Measurements from ENCODE around the gene CCDC137. TPM values are rescaled to one million over a fixed set of nuclear protein-coding genes. Genes with fewer than 3 reads are reported as not detected.

Gene CCDC137
- total RNA-seq, 4 donors from 2014 or later = 19.7 to 35.2 (median 28.3) TPM

GRCh38 chr17:81691196-81691595, 24.7 kb downstream of the CCDC137 start:
- 88 to 92% methylated on average over 15 to 18 of the region's 18 CpGs for WGBS, 2 donors
- no peak for DNase-seq (ENCODE audit: low spot score in 2 of 2)
- intact Hi-C loops (cut with DNase I; ENCODE audit: low total_unique reads) = no loop called here
- no peak for TF ChIP-seq POLR2A (IDR thresholded peaks at IDR 0.05)
- no peak for TF ChIP-seq CTCF (IDR thresholded peaks at IDR 0.05)
- no peak overlapping the region for H3K4me3 ChIP-seq (ENCODE audit: low read depth, poor library complexity, severe bottlenecking)

- intact Hi-C loops (cut with DNase I; ENCODE audit: low total_unique reads) = no loop called here
- TF ChIP-seq POLR2A (IDR thresholded peaks at IDR 0.05) (no peak), CTCF (IDR thresholded peaks at IDR 0.05) (no peak)
- 94 to 98% methylated on average over 20 of the region's 20 CpGs for WGBS, 2 donors
- no peak overlapping the region for H3K4me3 ChIP-seq (ENCODE audit: low read depth, poor library complexity, severe bottlenecking)
- no peak for DNase-seq (ENCODE audit: low spot score in 2 of 2)
Observed at GRCh38 chr17:81691608-81692007, 25.1 kb downstream of the CCDC137 start.

GRCh38 chr17:81693509-81694210, 27.1 kb downstream of the CCDC137 start:
- WGBS, 2 donors = 89 to 94% methylated on average over 26 to 27 of the region's 35 CpGs
- intact Hi-C loops (cut with DNase I; ENCODE audit: low total_unique reads) = no loop called here
- no peak overlapping the region for H3K4me3 ChIP-seq (ENCODE audit: low read depth, poor library complexity, severe bottlenecking)
- TF ChIP-seq POLR2A (IDR thresholded peaks at IDR 0.05) (no peak), CTCF (IDR thresholded peaks at IDR 0.05) (no peak)
- DNase-seq (ENCODE audit: low spot score in 2 of 2) = no peak

- 94 to 97% methylated on average over 18 to 19 of the region's 19 CpGs for WGBS, 2 donors
- intact Hi-C loops (cut with DNase I; ENCODE audit: low total_unique reads) = no loop called here
- H3K4me3 ChIP-seq (ENCODE audit: low read depth, poor library complexity, severe bottlenecking) = no peak overlapping the region
- TF ChIP-seq POLR2A (IDR thresholded peaks at IDR 0.05) (no peak), CTCF (IDR thresholded peaks at IDR 0.05) (no peak)
- no peak for DNase-seq (ENCODE audit: low spot score in 2 of 2)
Observed at GRCh38 chr17:81694810-81695209, 28.3 kb downstream of the CCDC137 start.

- TF ChIP-seq CTCF (IDR thresholded peaks at IDR 0.05) (no peak), POLR2A (IDR thresholded peaks at IDR 0.05) (no peak)
- no peak overlapping the region for H3K4me3 ChIP-seq (ENCODE audit: low read depth, poor library complexity, severe bottlenecking)
- intact Hi-C loops (cut with DNase I; ENCODE audit: low total_unique reads) = no loop called here
- DNase-seq (ENCODE audit: low spot score in 2 of 2) = no peak
- WGBS, 2 donors = 70 to 79% methylated on average over 4 to 6 of the region's 6 CpGs
Observed at GRCh38 chr17:81695211-81695610, 28.7 kb downstream of the CCDC137 start.

GRCh38 chr17:81695801-81696200, 29.3 kb downstream of the CCDC137 start:
- no peak for DNase-seq (ENCODE audit: low spot score in 2 of 2)
- TF ChIP-seq POLR2A (IDR thresholded peaks at IDR 0.05) (no peak), CTCF (IDR thresholded peaks at IDR 0.05) (no peak)
- WGBS, 2 donors = 89 to 90% methylated on average over 4 to 7 of the region's 22 CpGs
- intact Hi-C loops (cut with DNase I; ENCODE audit: low total_unique reads) = no loop called here
- H3K4me3 ChIP-seq (ENCODE audit: low read depth, poor library complexity, severe bottlenecking) = no peak overlapping the region

Measured in lower leg skin (tissue), 4 donors.